Endometrial microvascular endothelial cells (primary cell): Measurements from ENCODE around the gene ASNS. TPM values are rescaled to one million over a fixed set of nuclear protein-coding genes. Genes with fewer than 3 reads are reported as not detected.

ENCODE experiments used
- in situ Hi-C: cut with HindIII; loops from 2 replicates; pipeline ENCODE4 v1.10.0; 2017; ENCODE audit warnings: low sequenced_read_pairs, low pct_unique_long_range_greater_than_20kb; ENCODE audit errors: inconsistent ontology term
- total RNA-seq: library from RNA; depleted of rRNA; stranded (reverse); fragments of >200 nt; gene quantifications from one replicate; pipeline ENCODE4 v1.2.3, GENCODE V29; 2015; ENCODE audit errors: inconsistent ontology term

Gene ASNS
- total RNA-seq, 1 donor from 2014 or later: 15.6 TPM

- in situ Hi-C loops: no loop called here
Observed at GRCh38 chr7:97845622-97846203, 26.5 kb downstream of the ASNS start.

- in situ Hi-C loops: no loop called here
Observed at GRCh38 chr7:97844036-97844435, 28.2 kb downstream of the ASNS start.

GRCh38 chr7:97842772-97843345 is 29.3 kb downstream of the ASNS start:
- in situ Hi-C loops: no loop called here

- in situ Hi-C loops: no loop called here
Observed at GRCh38 chr7:97842006-97842405, 30.2 kb downstream of the ASNS start.

- in situ Hi-C loops: no loop called here
Observed at GRCh38 chr7:97835296-97836138, 36.7 kb downstream of the ASNS start.

GRCh38 chr7:97819161-97819560 is 53.0 kb downstream of the ASNS start:
- in situ Hi-C loops: no loop called here

GRCh38 chr7:97818066-97818663 is 54.0 kb downstream of the ASNS start:
- in situ Hi-C loops: no loop called here

Other genes with a start within 250 kb of the ASNS start
- gene TAC1, start 140.3 kb downstream of the ASNS start, total RNA-seq: not detected
- not detected for gene OCM2, start 117.8 kb upstream of the ASNS start, total RNA-seq
- 11.1 TPM for gene LMTK2, start 234.5 kb upstream of the ASNS start, total RNA-seq